Measurements from ENCODE around the gene MYBBP1A. TPM values are rescaled to one million over a fixed set of nuclear protein-coding genes. Genes with fewer than 3 reads are reported as not detected.
A peak's percentile ranks its signal among the peaks of the same experiment; 100 is the strongest.

The MYBBP1A gene
- total and polyA plus RNA-seq, 8 donors = 21.8 to 93.1 (median 35.5) TPM

- Histone ChIP-seq H3K36me3 (no peaks in the 10 kb centered on the region), H3K9me3 (no peaks in the 10 kb centered on the region), H3K27me3 (peaks cover 0 to 5% (median 0%) of the 10 kb centered on the region in 4 donors), H3K27ac (no peak overlapping the region), H3K4me1 (peaks cover 0 to 8% (median 0%) of the 10 kb centered on the region in 3 donors), H3K4me3 (no peak overlapping the region)
- TF ChIP-seq CTCF (IDR thresholded peaks at IDR 0.05) = no peak
- ATAC-seq (no peak), FAIRE-seq (no peak), DNase-seq (peak in 1 of 6 donors; percentile 50)
- 75 to 82% methylated on average over 11 of the region's 11 CpGs for WGBS, 2 donors
- intact Hi-C loops (cut with DNase I) = no loop called here
Observed at GRCh38 chr17:4588391-4588790, 33.2 kb upstream of the MYBBP1A start.

- intact Hi-C loops (cut with DNase I) = no loop called here
- Histone ChIP-seq H3K4me1 (peaks cover 0 to 8% (median 0%) of the 10 kb centered on the region in 3 donors), H3K27me3 (peaks cover 0 to 5% (median 0%) of the 10 kb centered on the region in 4 donors), H3K27ac (no peak overlapping the region), H3K4me3 (no peak overlapping the region), H3K36me3 (no peaks in the 10 kb centered on the region), H3K9me3 (no peaks in the 10 kb centered on the region)
- no peak for FAIRE-seq
- ATAC-seq = no peak
- 64 to 66% methylated on average over 9 of the region's 9 CpGs for WGBS, 2 donors
- DNase-seq = no peak
- no peak for TF ChIP-seq CTCF (IDR thresholded peaks at IDR 0.05)
Observed at GRCh38 chr17:4587803-4588202, 32.6 kb upstream of the MYBBP1A start.

- H3K9me3 ChIP-seq = no peaks in the 10 kb centered on the region
- H3K27ac ChIP-seq = no peak overlapping the region
- peaks cover 0 to 8% (median 0%) of the 10 kb centered on the region in 3 donors for H3K4me1 ChIP-seq
- H3K4me3 ChIP-seq = no peak overlapping the region
- H3K36me3 ChIP-seq = no peaks in the 10 kb centered on the region
- WGBS, 2 donors = 76 to 87% methylated on average over 7 of the region's 7 CpGs
- peaks cover 0 to 5% (median 0%) of the 10 kb centered on the region in 4 donors for H3K27me3 ChIP-seq
- no peak for TF ChIP-seq CTCF (IDR thresholded peaks at IDR 0.05)
- FAIRE-seq = no peak
- no peak for DNase-seq
- no peak for ATAC-seq
- intact Hi-C loops (cut with DNase I) = no loop called here
Observed at GRCh38 chr17:4587195-4587594, 32.0 kb upstream of the MYBBP1A start.

DNA sequence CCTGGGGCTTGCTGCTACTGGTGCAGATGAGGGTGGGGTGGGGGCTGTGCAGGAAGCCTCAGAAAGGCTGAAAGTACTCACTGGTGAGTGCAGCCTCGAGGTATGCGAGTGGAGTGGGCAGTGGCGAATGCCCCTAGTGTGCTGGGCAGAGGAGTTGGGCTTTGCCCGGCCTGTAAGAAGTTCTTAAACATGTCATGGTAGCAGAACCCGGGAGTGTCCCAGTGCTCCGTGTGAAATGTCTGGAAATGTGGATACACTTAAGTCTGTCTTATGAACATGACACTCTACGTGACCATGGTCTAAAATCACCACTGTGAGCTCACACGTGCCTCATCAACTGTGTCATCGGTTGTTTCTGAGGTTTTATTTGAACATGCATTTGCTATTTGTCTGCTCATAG lies 30.9 kb upstream of the MYBBP1A start:
- no peak overlapping the region for H3K4me3 ChIP-seq
- whole genome bisulfite sequencing, 2 donors = 73 to 77% methylated on average over 9 of the region's 9 CpGs
- TF ChIP-seq CTCF (IDR thresholded peaks at IDR 0.05) = no peak
- intact Hi-C loops (cut with DNase I) = no loop called here
- ATAC-seq (no peak), FAIRE-seq (no peak), DNase-seq (no peak)
- H3K9me3 ChIP-seq = no peaks in the 10 kb centered on the region
- H3K36me3 ChIP-seq = no peaks in the 10 kb centered on the region
- H3K27me3 ChIP-seq = peaks cover 0 to 5% (median 0%) of the 10 kb centered on the region in 4 donors
- H3K27ac ChIP-seq = no peak overlapping the region
- H3K4me1 ChIP-seq = peaks cover 0 to 8% (median 0%) of the 10 kb centered on the region in 3 donors

GRCh38 chr17:4585638-4585994 lies 30.4 kb upstream of the MYBBP1A start:
- peaks cover 0 to 8% (median 0%) of the 10 kb centered on the region in 3 donors for H3K4me1 ChIP-seq
- ATAC-seq (no peak), FAIRE-seq (no peak), DNase-seq (no peak)
- no peak overlapping the region for H3K27ac ChIP-seq
- no peak overlapping the region for H3K4me3 ChIP-seq
- 62% methylated on average over 7 of the region's 7 CpGs for WGBS, 2 donors
- H3K36me3 ChIP-seq = no peaks in the 10 kb centered on the region
- peaks cover 0 to 5% (median 0%) of the 10 kb centered on the region in 4 donors for H3K27me3 ChIP-seq
- no peaks in the 10 kb centered on the region for H3K9me3 ChIP-seq
- TF ChIP-seq CTCF (IDR thresholded peaks at IDR 0.05) = no peak
- intact Hi-C loops (cut with DNase I) = no loop called here

All from pancreas (tissue), 10 donors.